Fibroblast of lung (primary cell): ENCODE results near the gene CHGA. TPM values are rescaled to one million over a fixed set of nuclear protein-coding genes. Genes with fewer than 3 reads are reported as not detected.

ENCODE experiments used
- DNase-seq, 2 donors: peaks; one replicate each; pipeline versions ENCODE4 v3.0.0 to v3.0.0-alpha.2; 2010; ENCODE audit warnings: low read depth in 2 of 2
- H2AFZ ChIP-seq: 2 replicates; pipeline ENCODE4 v1.5.1; 2012; ENCODE audit warnings: low read length, control low read depth, inconsistent platforms
- H3K27ac ChIP-seq: 2 replicates; pipeline ENCODE4 v1.5.1; 2011; ENCODE audit warnings: low read length, control low read depth; ENCODE audit not compliant: insufficient read depth
- H3K27me3 ChIP-seq: 2 replicates; pipeline ENCODE4 v1.5.1; 2011; ENCODE audit warnings: mild to moderate bottlenecking, low read length; ENCODE audit not compliant: control insufficient read depth, insufficient read depth
- H3K36me3 ChIP-seq: 2 replicates; pipeline ENCODE4 v1.5.1; 2011; ENCODE audit warnings: low read length; ENCODE audit not compliant: control insufficient read depth, insufficient read depth
- H3K4me1 ChIP-seq: 2 replicates; pipeline ENCODE4 v1.5.1; 2011; ENCODE audit warnings: low read length; ENCODE audit not compliant: control insufficient read depth, insufficient read depth; ENCODE audit errors: extremely low read depth
- H3K4me2 ChIP-seq: 2 replicates; pipeline ENCODE4 v1.5.1; 2011; ENCODE audit warnings: low read length, control low read depth; ENCODE audit not compliant: insufficient read depth; ENCODE audit errors: extremely low read depth
- H3K4me3 ChIP-seq, 4 experiments: fragments of 200-600 bp in 1 of 4; sonication (generic) in 1 of 4; replicated peaks in 1 of 4; 2 replicates each; pipeline ENCODE4 v1.5.1; 2011 to 2016; ENCODE audit warnings: low read length in 4 of 4, low read depth in 3 of 4, mild to moderate bottlenecking in 3 of 4, control low read depth in 2 of 4, inconsistent platforms in 1 of 4, mixed read lengths in 1 of 4; ENCODE audit not compliant: insufficient read depth in 1 of 4; ENCODE audit errors: control extremely low read depth in 1 of 4
- H3K79me2 ChIP-seq: 2 replicates; pipeline ENCODE4 v1.5.1; 2012; ENCODE audit warnings: mild to moderate bottlenecking, low read length, inconsistent platforms; ENCODE audit not compliant: control insufficient read depth, insufficient read depth
- H3K9ac ChIP-seq: 2 replicates; pipeline ENCODE4 v1.5.1; 2011; ENCODE audit warnings: mild to moderate bottlenecking, low read length, control low read depth; ENCODE audit not compliant: insufficient read depth
- H3K9me3 ChIP-seq: 2 replicates; pipeline ENCODE4 v1.5.1; 2012; ENCODE audit warnings: low read depth, low read length; ENCODE audit not compliant: control insufficient read depth, insufficient read depth
- H4K20me1 ChIP-seq: 2 replicates; pipeline ENCODE4 v1.5.1; 2011; ENCODE audit warnings: low read length; ENCODE audit not compliant: control insufficient read depth, insufficient read depth; ENCODE audit errors: extremely low read depth
- EZH2 ChIP-seq: IDR thresholded peaks from 2 replicates; pipeline ENCODE4 v1.5.1; 2012; ENCODE audit warnings: low read length, control low read depth, mild to moderate bottlenecking; ENCODE audit errors: missing control alignments
- polyA plus RNA-seq, 2 donors: library from polyadenylated mRNA; depleted of rRNA in 1 of 2; stranded (reverse) in 1 of 2; unstranded in 1 of 2; fragments of >200 nt; gene quantifications; 2 replicates each; pipeline ENCODE4 v1.2.1, GENCODE V29; 2011 to 2012; ENCODE audit warnings: missing spikeins in 1 of 2
- total RNA-seq: library from RNA; depleted of rRNA; stranded (reverse); fragments of >200 nt; gene quantifications from 2 replicates; pipeline ENCODE4 v1.2.1, GENCODE V29; 2014
- TF ChIP-seq, protein P1 (sequence below), 2 donors: IDR thresholded peaks in 1 of 2; conservative IDR thresholded peaks in 1 of 2; 1 replicate in 1 of 2; 2 replicates in 1 of 2; pipeline ENCODE4 v1.5.1; 2011 to 2012; ENCODE audit warnings: low read length in 2 of 2, control low read depth in 1 of 2, inconsistent platforms in 1 of 2, low read depth in 1 of 2, mild to moderate bottlenecking in 1 of 2

CHGA gene
- total and polyA plus RNA-seq, 2 donors (not counting 1 experiment from before 2014, with no cell fraction given): not detected

DNA sequence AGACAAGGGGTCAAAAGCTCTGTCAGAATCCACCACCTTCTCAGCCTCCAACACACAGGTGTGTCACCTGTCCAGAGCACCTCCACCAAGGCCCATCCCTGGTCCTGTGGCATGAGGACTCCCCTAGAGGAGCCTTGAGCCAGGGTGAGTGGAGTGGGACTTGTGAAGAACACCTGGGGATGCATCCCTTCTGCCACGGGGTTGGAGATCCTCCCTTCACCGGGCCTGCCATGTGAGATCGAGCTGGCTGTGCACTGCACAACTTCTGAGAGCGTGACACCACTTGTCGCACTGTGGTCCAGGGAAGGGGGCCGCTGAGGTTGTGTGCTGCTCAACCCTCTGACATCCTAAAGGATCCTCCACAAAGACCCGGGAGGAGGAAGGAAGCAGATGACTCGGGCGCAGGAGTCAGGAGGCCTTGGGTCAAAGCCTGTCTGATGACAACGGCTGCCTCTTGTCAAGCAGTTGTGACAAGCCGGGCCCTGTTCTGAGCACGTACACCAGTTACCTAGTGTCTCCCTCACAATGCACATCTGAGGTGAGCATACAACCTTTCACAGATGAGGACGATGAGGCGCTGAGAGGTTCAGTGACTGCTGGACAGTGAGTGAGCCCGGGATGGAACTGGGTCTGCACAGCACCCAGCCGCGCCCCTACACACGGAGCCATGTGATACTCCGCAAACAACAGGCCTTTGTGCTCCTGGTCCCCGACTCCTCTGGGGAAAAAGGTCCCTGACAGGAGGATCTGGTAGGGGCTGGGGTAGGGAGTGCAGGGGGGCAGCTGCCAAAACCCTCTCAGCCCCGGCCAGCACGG lies 35.6 kb downstream of the CHGA start:
- no peak overlapping the region for H3K4me3 ChIP-seq
- H3K4me1 ChIP-seq: peaks cover 5% of the 10 kb centered on the region
- no peak overlapping the region for H2AFZ ChIP-seq
- TF ChIP-seq, protein P1, sequence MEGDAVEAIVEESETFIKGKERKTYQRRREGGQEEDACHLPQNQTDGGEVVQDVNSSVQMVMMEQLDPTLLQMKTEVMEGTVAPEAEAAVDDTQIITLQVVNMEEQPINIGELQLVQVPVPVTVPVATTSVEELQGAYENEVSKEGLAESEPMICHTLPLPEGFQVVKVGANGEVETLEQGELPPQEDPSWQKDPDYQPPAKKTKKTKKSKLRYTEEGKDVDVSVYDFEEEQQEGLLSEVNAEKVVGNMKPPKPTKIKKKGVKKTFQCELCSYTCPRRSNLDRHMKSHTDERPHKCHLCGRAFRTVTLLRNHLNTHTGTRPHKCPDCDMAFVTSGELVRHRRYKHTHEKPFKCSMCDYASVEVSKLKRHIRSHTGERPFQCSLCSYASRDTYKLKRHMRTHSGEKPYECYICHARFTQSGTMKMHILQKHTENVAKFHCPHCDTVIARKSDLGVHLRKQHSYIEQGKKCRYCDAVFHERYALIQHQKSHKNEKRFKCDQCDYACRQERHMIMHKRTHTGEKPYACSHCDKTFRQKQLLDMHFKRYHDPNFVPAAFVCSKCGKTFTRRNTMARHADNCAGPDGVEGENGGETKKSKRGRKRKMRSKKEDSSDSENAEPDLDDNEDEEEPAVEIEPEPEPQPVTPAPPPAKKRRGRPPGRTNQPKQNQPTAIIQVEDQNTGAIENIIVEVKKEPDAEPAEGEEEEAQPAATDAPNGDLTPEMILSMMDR (conservative IDR thresholded peaks at IDR 0.05 in 1 of 2, IDR thresholded peaks at IDR 0.05 in 1 of 2; ENCODE audit: low read depth in 1 of 2, low read length in 2 of 2): no peak
- no peak for TF ChIP-seq EZH2
- no peak for DNase-seq
- no peaks in the 10 kb centered on the region for H3K27me3 ChIP-seq
- no peak overlapping the region for H3K27ac ChIP-seq
- H3K36me3 ChIP-seq: no peaks in the 10 kb centered on the region
- no peaks in the 10 kb centered on the region for H3K79me2 ChIP-seq
- no peaks in the 10 kb centered on the region for H3K9me3 ChIP-seq
- H3K4me2 ChIP-seq: no peak overlapping the region
- no peak overlapping the region for H3K9ac ChIP-seq
- H4K20me1 ChIP-seq: no peaks in the 10 kb centered on the region

DNA sequence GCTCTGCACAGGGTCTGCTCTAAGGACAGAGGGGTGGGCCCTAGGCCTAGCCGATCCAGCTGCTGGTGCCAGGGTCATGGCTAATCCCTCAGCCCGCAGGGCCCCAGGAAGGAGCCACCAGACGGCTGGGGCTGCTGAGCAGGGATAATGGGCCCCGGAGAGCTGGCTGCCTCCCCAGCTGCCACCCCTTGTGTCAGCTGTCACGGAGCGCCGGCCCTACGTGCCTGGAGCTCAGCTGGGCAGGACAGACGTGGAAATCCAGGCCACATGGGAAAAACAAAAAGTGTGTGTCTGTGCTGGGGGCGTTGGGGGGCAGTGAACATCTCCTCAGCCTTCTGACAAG lies 36.2 kb downstream of the CHGA start:
- no peaks in the 10 kb centered on the region for H3K36me3 ChIP-seq
- H3K4me1 ChIP-seq: peaks cover 5% of the 10 kb centered on the region
- H3K79me2 ChIP-seq: no peaks in the 10 kb centered on the region
- DNase-seq: no peak
- no peak overlapping the region for H3K4me3 ChIP-seq
- no peak overlapping the region for H3K4me2 ChIP-seq
- H3K9ac ChIP-seq: no peak overlapping the region
- H2AFZ ChIP-seq: no peak overlapping the region
- H4K20me1 ChIP-seq: no peaks in the 10 kb centered on the region
- H3K27ac ChIP-seq: no peak overlapping the region
- no peaks in the 10 kb centered on the region for H3K27me3 ChIP-seq
- H3K9me3 ChIP-seq: no peaks in the 10 kb centered on the region
- no peak for TF ChIP-seq EZH2
- TF ChIP-seq, protein P1 (conservative IDR thresholded peaks at IDR 0.05 in 1 of 2, IDR thresholded peaks at IDR 0.05 in 1 of 2; ENCODE audit: low read depth in 1 of 2, low read length in 2 of 2): no peak

DNA sequence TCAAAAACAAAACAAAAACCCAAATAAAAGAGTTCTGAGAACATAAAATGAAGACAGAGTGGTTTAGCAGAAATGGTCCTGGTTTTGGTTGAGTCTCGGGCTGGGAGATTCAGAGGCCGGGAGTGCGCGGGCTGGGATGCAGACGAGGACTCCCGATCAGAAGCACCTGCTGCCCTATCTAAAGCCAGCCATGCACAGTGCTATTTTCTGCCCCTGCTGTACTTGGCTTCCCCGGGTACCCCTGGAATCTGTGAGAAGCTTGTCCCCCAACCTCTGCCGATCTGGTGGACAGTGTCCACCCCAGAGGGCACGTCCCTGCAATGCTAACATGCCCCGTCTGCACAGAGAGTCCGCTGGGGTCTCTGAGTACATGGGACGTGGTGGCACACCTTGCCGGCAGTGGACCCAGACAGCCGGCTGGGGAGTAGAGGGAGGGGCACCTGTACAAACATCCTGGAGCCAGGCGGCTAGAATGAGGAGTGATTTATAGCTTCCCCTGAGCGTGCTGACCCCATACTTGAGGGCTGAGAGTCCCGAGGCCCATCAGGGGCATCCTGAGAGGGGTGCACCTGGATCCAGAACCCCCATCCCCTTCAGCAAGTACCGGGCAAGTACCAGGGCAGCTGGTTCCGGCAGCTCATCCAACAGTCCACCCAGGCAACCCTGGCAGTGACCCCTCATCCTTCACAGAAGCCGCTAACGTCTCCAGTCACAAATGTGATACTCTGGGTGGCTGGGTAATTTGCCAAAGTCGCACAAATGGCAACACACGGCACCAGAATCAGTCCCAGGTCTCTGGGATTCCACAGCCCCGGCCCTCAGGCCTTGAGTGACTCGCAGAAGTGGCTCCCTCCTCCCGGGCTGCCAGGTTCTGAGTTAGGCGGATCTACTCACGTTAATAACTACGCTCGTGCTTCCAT lies 37.1 kb downstream of the CHGA start:
- Histone ChIP-seq H3K4me3 (no peak overlapping the region), H3K79me2 (no peaks in the 10 kb centered on the region), H3K9me3 (no peaks in the 10 kb centered on the region), H3K27ac (no peak overlapping the region), H3K36me3 (no peaks in the 10 kb centered on the region), H4K20me1 (no peaks in the 10 kb centered on the region), H3K4me1 (peaks cover 5% of the 10 kb centered on the region), H3K27me3 (no peaks in the 10 kb centered on the region), H3K9ac (no peak overlapping the region), H3K4me2 (no peak overlapping the region), H2AFZ (no peak overlapping the region)
- TF ChIP-seq, protein P1 (conservative IDR thresholded peaks at IDR 0.05 in 1 of 2, IDR thresholded peaks at IDR 0.05 in 1 of 2; ENCODE audit: low read depth in 1 of 2, low read length in 2 of 2): no peak
- TF ChIP-seq EZH2: no peak
- no peak for DNase-seq
